T-helper 2 cell treated with Interferon-gamma antibody and Interleukin-4, amounts not matched to agents 100 ng/mL and 5 ng/mL, for 36 hours (primary cell): Measurements from ENCODE around the gene KCNMB3. TPM values are rescaled to one million over a fixed set of nuclear protein-coding genes. Genes with fewer than 3 reads are reported as not detected.
"Not testable (repeated sequence)": the region's sequence is repeated elsewhere in the genome, so short reads cannot be mapped to it uniquely, and the experiment has no call there.

Experiments
- intact Hi-C: fragments of 100-400 bp; cut with micrococcal nuclease; formaldehyde crosslinking; loops from one replicate; pipeline ENCODE4 v1.15.1; 2023
- total RNA-seq: library from RNA; stranded (reverse); gene quantifications from 2 replicates; pipeline ENCODE4 v1.2.3, GENCODE V29; 2022

The KCNMB3 gene, protein sequence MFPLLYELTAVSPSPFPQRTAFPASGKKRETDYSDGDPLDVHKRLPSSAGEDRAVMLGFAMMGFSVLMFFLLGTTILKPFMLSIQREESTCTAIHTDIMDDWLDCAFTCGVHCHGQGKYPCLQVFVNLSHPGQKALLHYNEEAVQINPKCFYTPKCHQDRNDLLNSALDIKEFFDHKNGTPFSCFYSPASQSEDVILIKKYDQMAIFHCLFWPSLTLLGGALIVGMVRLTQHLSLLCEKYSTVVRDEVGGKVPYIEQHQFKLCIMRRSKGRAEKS
- 1.6 and 1.7 TPM in 2 replicates for total RNA-seq

DNA sequence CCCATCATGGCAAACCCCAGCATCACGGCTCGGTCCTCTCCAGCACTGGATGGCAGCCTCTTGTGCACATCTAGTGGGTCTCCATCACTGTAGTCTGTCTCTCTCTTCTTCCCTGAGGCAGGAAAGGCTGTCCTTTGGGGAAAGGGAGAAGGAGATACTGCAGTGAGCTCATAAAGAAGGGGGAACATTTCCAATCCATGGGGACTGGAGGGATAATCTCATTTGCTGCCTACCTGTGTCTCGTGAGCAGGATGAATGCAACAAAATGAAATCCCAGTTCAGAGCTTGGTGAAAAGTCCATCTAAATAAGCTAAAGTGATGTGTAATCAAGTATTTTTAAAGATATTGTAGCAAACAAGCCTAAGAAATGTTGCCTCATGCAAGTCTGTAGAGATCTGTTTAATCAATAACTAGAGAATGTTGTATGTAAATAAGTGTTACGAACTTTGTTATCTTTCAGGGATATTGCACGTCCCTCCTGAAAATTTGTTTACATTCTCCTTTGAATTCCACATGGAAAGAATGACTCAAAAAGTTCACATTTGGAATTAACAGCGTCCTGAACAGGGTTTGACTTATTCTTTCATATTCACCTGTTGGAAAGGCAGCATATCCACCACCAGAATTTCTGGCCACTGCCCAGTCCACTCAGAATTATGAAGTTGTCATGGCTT lies at the start of gene KCNMB3:
Gene KCNMB3, minus strand, starts transcription at position 312 of the 674 bp plus-strand sequence. Its CDS starts 124 bp downstream, at position 188.
- intact Hi-C loops: no loop called here

DNA sequence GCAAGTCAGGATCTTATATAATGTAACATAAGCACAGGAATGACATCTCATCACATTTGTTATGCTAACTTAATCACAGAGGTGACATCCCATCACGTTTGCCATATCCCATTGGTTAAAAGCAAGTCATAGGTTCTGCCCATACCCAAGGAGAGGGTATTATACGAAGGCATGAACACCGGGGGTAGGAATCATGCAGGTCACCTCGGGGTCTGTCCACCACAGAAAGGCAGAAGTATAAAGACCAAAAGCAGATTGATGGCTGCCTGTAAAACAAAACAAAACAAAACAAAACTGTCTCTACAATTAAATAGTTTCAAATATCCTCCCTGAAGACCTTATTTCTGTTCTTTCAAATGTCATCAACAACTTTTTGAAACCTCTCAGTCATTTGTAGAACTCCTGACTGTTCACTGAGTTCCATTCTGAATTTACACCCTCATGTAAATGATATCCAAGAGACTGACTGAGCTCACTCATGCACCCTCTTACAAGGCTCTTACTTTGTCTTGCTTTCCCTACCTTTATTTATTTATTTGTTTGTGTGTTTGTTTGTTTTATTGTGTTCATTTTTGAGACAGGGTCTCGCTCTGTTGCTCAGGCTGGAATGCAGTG lies 49.2 kb upstream of the KCNMB3 start:
- intact Hi-C loops: no loop called here

DNA sequence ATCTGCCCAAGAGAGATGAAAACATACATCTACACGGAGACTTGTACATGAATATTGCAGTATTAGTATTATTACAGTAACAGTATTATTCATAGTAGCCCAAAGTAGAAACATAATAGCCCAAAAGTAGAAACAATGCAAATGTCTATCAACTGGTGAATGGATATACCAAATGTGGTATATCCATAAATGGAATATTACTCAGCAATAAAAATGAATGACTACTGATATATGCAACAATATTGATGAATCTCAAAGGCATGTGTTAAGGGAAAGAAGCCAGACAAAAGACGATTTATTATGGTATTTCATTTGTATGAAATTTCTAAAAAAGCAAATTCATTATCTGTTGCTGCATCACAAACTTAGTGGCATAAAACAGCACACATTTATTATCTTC lies 48.4 kb upstream of the KCNMB3 start:
- intact Hi-C loops: no loop called here

DNA sequence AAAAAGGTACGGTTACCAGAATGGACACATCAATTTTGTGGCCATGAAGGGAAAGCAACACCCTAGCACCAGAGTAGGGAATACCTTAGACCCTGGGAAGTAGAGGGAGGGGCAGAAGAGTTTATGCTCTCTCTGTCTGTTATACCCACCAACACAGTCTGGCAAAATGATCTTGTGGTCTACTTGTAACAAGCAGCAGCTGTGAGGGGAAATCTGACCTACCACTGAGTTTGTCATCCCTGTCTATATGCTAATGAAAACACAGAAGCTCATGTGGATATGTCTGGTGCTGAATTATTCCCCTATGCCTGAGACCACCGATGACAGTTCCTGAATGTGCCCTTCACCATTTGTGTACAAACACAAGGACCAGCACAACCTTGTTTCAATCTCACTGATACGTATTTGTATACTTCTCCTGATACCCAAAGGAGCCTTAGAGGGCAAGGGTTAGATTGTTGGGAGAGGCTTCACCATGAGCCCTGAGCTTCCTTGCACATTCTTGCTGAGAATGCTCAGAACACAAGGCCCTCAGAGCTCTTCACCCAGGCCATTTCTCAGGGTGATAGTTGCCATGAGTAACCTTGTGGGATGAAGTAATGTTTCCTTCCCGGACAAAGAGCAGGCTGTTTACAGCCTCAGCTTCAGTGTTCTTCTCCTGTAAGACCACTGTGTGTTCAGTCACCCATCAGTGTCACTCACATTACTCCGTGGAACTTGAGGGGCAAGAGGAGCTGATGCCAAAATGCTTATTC lies 47.2 kb upstream of the KCNMB3 start:
- intact Hi-C loops: no loop called here

DNA sequence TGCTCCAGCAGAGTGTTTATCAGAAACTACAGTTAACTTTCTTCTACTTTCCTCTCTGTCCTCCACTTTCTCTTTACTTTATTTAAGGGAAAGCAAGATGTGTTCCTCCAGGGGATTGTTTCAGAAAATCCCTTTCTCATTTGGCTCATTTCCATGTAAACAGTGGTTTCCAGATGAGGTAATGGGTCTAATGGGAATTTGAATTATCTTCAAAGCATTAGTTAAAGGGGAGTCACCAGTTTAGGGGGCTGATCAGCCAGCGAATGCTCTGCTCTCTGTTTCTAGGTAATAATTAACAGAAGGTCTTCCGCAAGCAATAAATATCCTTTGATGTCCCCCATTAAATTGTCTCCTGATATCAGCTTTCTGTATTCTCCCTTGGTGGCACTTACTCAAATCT lies 41.5 kb upstream of the KCNMB3 start:
- intact Hi-C loops: no loop called here

DNA sequence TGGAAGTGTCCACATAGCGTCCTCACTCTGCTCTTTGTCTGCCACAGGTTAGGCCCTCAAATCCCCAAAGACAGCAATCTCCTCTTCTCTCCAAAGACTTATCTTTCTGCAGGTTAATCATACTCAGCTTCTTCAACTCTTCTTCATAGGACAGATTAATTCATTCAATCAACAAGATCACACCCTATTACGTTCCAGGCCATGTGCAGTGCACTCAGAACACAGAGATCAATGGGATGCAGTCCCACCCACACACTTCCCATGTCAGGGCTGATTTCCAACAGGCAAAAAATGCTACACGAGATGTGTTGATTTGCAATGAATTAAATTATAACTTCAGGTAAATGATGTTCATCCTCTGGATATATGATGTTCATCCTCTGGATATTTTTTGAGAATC lies 38.4 kb upstream of the KCNMB3 start:
- intact Hi-C loops: no loop called here

DNA sequence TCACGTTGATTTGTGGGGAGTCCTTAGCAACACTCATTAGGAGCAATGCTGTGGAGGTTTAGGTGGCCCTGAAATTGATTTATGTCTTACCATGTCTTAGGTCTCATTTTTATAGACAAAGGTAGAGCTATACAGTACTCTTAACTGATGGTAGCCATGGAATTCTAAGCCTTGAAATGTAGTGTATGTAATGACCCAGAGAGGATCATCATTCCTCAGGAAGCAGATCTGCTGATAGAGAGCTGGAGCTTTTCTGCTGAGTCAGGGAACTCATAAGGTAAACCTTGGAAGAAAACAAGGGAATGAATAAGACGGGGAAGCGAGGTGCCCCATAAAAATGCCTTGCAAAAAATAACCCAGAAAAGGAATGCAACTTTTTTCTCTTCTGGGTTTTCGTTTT lies 37.9 kb upstream of the KCNMB3 start:
- intact Hi-C loops: no loop called here

DNA sequence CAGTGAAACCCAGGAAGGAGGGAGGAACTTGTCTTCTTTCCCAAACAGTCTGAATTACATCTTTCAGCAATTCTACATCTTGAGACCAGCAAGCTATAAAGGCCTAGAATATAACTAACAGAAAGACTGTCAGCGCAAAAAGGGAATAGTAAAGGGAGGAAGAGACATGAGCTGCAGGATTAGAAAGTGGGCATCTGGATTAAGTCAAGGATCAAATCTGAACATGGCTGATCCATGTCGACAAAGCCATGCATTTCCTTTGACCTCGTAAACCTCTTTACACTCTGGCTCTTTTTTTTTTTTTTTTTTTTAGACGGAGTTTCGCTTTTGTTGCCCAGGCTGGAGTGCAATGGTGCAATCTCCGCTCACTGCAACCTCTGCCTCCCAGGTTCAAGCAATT lies 35.4 kb upstream of the KCNMB3 start:
- intact Hi-C loops: no loop called here

DNA sequence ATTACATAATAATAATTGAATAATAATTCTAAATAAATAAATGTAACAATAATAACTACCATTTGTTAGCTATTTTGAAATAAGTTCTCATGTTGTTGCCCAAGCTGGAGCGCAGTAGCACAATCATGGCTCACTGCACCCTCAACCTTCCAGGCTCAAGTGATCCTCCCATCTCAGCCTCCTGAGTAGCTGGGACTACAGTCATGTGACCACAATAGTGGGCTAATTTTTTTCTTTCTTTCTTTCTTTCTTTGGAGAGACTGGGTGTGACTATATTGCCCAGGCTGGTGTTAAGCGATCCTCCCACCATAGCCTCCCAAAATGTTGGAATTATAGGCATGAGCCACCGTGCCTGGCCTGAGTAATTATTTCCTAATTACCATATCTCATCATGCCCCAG lies 30.9 kb upstream of the KCNMB3 start:
- intact Hi-C loops: no loop called here

DNA sequence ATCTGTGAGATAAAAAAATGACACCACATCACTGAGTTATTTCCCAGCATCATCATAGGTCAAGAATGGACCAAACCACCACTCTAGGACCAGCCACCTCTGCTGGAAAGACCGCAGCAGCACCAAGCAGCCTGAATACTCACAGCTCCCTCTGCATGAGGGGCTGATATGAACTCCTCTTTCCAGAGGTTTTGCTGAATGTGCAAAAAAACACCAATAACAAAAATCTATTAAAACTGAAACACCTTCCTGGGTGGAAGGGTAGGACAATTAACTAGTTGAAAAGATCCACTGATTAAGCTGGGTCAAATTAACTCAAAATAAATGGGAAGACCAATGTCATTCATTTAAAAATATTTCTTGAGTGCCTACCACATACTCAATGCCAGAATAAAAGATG lies 28.9 kb upstream of the KCNMB3 start:
- intact Hi-C loops: no loop called here

DNA sequence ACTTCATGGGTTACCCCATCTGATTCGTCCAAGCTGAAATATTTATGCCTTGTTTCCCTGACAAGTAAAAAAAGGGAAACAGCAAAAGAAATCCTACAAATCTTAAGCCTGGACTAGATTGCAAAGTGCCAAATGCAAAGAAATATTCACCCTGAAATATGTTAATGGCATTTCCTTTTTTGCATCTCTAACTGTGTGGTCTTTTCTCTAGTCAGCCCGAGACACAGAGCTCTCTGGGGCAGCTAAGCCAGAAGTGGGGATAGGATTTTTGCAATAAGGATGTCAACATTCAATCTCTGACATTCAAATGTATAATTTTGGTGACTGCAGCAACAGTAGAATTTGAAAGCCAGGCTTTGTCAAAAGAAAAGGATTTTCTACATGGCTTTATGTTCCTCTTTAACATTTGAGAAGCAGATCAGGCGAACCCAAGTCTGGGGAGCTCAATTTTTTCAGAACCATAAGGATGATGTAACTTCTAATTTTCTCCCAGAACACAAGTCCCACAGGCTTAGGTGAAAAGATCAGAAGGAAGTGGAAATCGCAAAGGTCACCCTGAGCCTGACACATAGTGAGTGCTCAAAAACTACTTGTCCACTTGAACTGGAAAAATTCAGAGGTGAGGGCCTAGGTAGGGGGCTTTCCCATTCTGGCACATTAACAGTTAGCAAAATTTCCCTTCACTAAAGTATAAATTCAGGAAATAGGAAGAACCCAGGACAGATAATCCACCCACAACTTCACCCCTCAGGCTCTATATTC lies 28.2 kb upstream of the KCNMB3 start:
- intact Hi-C loops: no loop called here

DNA sequence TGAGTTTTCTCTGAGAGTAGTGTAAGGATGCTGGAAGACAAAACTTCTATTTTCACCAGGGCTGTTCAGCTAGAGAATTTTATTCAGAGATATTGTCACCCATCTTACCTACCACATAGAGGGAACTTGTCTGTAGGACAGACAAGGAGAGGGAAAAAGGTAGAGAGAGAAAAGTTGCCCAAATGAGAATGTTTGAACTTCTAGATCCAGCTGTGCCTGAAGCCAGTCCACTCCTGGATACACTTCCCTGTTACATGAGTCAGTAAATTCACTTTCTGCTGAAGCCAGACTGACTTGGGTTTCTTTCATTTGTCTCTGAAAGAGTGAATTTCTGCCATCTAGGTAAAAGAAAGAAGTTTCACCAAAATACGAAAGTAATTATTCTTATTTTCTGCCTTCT lies 27.2 kb upstream of the KCNMB3 start:
- intact Hi-C loops: no loop called here

DNA sequence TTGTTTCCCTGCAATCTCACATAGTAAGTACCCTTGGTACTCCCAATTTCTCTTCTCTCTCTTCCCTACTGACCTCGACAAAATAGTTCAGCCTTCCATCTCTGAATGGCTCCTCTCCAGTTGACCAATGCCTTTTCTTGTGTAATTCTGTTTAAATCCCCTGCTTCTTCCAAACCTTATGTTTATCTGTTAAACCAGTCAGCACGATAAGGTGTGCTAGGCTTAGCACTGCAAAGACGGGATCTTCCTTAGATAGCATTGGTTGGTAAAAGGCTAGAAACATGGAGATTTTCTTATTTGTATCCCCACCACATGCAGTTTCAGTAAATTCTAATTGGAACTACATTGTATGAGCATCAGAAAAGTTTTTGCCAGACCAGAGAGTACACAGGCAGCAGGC lies 25.8 kb upstream of the KCNMB3 start:
- intact Hi-C loops: no loop called here

DNA sequence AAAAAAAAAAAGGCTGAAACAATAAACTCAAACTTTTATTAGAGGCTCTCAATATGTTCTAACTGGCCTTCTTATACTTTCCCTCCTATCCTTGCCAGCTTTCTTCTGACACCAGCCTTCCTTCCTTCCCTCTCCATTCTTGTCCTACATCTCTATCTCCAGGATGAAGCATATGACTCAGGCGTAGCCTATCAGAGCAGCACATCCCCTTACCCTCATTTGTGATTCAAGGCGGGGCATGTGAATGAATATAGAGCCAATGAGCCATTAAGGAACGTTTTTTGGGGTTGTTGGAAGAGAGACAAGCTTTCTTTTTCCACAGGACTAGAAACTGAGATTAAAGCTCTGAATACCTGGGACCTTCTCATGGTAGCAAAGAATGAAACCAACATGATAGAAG lies 25.1 kb upstream of the KCNMB3 start:
- intact Hi-C loops: no loop called here

DNA sequence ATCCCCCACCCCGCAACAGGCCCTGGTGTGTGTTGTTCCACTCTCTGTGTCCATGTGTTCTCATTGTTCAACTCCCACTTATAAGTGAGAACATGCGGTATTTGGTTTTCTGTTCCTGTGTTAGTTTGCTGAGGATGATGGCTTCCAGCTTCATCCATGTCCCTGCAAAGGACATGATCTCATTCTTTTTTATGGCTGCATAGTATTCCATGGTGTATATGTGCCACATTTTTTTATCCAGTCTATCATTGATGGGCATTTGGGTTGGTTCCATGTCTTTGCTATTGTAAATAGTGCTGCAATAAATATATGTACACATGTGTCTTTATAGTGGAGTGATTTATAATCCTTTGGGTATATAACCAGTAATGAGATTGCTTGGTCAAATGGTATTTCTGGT lies 23.5 kb upstream of the KCNMB3 start:
- intact Hi-C loops: not testable (repeated sequence)

DNA sequence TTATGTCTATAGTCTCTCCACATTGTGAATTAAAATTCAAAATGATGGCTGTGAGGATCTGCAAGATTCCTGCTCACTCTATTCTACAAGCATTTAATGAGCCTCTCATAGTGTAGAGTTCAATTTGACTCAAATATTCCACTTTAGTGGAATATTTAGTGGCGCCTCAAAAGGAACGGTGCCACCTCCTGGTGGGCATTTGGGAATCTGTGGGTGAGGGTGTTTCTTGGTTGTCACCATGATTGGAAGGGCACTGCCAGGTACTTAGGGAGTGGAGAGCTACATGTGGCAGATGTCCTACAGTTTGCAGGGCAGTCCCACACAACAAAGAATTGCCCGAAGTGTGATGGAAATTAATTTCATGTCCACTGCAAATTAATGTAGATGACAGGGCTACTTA lies 21.5 kb upstream of the KCNMB3 start:
- intact Hi-C loops: no loop called here

DNA sequence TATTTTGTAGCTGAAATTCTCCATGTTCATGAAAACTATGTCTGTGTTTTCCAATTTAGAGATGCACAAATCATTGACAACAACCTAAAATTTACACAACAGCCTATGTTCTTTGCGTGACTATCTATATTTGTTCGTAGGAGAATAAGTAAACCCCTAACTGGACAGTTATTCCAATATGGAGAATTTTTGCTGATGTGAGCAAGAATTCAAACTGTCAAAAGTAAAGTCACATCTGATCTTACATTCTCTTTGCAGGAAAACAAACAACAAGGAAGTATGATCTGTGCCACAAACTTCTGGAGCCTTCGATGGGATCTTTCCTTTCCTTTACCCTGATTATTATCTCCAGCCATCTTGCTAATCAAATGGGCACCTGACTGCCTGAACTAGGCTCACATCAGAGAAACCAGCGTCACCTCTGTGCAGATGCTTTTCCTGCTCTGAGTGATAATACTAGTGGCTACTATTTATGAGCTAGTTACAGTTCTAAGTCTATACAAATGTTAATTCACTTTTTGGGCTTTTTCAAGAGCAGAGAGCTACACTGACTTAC lies 18.3 kb upstream of the KCNMB3 start:
- intact Hi-C loops: no loop called here

DNA sequence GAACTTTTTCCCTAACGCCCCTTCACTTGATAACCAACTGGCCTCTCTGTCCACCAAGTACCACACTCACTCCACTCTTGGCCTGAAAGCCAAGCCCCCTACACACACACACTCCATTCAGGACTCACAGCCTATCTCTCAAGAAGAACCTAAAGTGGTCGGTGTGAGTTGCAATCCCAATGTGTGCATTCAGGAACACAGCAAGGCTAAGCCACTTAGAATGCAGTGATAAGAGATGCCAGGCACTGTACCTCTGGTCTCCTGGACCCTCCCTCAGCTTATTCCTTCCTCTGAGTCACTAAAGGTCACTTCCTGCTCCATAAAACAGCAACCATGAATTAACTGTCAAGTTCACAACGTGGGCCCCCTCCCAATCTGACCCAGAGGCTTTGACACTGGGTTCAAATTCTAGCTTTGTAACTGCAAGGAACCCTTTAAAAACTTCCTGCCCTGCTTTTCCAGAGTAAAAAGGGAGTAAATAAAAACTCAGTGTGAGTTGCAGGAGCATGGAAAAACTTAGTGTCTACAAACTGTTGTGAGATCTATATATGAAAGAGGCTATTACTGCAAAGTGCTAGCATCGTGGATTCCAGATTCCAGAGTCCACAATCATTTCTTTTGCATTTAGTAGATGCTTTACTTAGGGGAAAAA lies 17.6 kb upstream of the KCNMB3 start:
- intact Hi-C loops: no loop called here

DNA sequence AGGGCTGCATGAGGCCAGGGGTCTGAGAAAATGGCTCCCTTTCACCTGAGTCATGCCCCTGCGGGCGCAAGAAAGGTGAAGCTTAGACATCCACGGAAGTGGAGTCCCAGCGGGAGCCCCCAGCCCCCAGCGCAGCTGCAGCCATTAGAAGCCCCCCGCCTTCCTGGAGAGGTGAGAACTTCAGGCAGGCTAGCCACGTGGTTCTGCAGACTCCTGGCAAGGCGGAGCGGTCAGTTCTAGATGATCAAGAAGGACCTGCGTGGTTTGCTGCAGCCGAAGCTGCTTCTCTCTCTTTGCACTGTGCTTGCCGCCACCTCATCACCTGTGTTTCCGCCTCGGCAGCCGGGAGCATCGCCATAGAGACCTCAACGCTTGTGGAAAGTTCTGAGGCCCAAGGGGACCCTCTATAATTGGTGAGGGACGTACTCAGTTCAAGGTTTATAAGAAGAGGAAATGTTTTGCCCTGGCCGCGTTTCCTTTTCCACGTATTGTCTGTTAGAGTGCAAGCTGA lies 15.8 kb upstream of the KCNMB3 start:
- intact Hi-C loops: no loop called here

DNA sequence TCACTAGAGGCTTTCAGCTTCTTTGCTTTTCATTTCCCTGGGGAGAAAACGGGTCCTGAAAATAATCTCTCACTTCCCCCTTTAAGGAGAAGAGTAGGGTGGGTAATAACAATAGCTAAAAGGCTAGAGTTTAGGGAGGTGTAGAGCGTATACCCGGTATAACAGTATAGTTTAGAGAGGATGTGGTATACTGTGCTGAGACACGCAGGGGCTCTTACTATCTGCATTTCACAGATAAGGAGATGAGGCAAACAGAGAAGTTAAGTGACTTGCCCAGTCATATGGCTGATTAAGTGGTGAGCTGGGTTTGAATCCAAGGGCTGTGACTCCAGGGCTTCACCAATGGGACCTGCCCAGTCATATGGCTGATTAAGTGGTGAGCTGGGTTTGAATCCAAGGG lies 15.0 kb upstream of the KCNMB3 start:
- intact Hi-C loops: no loop called here
